ENCODE results near the gene BRCA2.

GRCh38 chr13:32431361-32431760, 116.1 kb downstream of the BRCA2 start:
- no peak for TF ChIP-seq CTCF (IDR thresholded peaks at IDR 0.05; ENCODE audit: insufficient read depth, low read depth, low read length)
- TF ChIP-seq EZH2 (IDR thresholded peaks at IDR 0.05; ENCODE audit: insufficient read depth, low read length), result no peak
